Body of pancreas (tissue), 4 donors: Measurements from ENCODE around the gene ATP2C2. TPM values are rescaled to one million over a fixed set of nuclear protein-coding genes. Genes with fewer than 3 reads are reported as not detected.
"Not testable (repeated sequence)": the region's sequence is repeated elsewhere in the genome, so short reads cannot be mapped to it uniquely, and the experiment has no call there.

Experiments
- ATAC-seq: fragments of 150-250 bp; one replicate; pipeline ENCODE4 v1.9.1; 2016
- DNase-seq, 4 donors: peaks; one replicate each; pipeline ENCODE4 v3.0.0-alpha.2; 2019
- H3K27ac ChIP-seq, 4 donors: fragments of 200-600 bp; sonication (generic); 1 replicate in 3 of 4; 2 replicates in 1 of 4; pipeline versions ENCODE4 v1.5.1 to v1.6.1; 2016 to 2019; ENCODE audit warnings: mild to moderate bottlenecking in 1 of 4, mixed read lengths in 1 of 4, moderate library complexity in 1 of 4
- H3K27me3 ChIP-seq, 2 donors: fragments of 200-600 bp; sonication (generic); one replicate each; pipeline ENCODE4 v1.6.0; 2016; ENCODE audit warnings: mild to moderate bottlenecking in 1 of 2
- H3K36me3 ChIP-seq, 2 donors: fragments of 200-600 bp; sonication (generic); replicated peaks in 1 of 2; 2 replicates each; pipeline ENCODE4 v1.5.1; 2016; ENCODE audit warnings: low read depth in 2 of 2; ENCODE audit not compliant: insufficient read depth in 1 of 2
- H3K4me1 ChIP-seq: fragments of 200-600 bp; sonication (generic); one replicate; pipeline ENCODE4 v1.6.0; 2016
- H3K4me3 ChIP-seq, 2 donors: fragments of 200-600 bp; sonication (generic); 1 replicate in 1 of 2; 2 replicates in 1 of 2; pipeline ENCODE4 v1.5.1; 2016 to 2019
- H3K9me3 ChIP-seq, 3 donors: fragments of 200-600 bp; sonication (generic); 1 replicate in 2 of 3; 2 replicates in 1 of 3; pipeline ENCODE4 v1.5.1; 2016
- POLR2A ChIP-seq, 3 donors: fragments of 450-650 bp; IDR thresholded peaks; one replicate each; pipeline ENCODE4 v1.6.1; 2016; ENCODE audit warnings: antibody characterized with exemption in 3 of 3, mild to moderate bottlenecking in 2 of 3
- WGBS, 2 donors: methylation state at CpG; one replicate each; pipeline ENCODE4 v1.1.5; 2017; 5-methylcytosine and 5-hydroxymethylcytosine counted together
- intact Hi-C: fragments of 100-400 bp; cut with DNase I; formaldehyde crosslinking; loops from one replicate; pipeline ENCODE4 v1.15.1; 2023
- total RNA-seq, 2 donors: library from RNA; depleted of rRNA; stranded (reverse); fragments of >200 nt; gene quantifications; one replicate each; pipeline ENCODE4 v1.1.0, GENCODE V29; 2016
- TF ChIP-seq, protein P1 (sequence below), 7 experiments: fragments of 450-650 bp in 4 of 7; fragments of 200-600 bp in 3 of 7; sonication (generic) in 3 of 7; IDR thresholded peaks; one replicate each; pipeline ENCODE4 v1.5.1; 2016 to 2019; ENCODE audit warnings: antibody characterized with exemption in 7 of 7

The ATP2C2 gene
- total RNA-seq, 2 donors from 2014 or later: 2.1 to 18.1 TPM

DNA sequence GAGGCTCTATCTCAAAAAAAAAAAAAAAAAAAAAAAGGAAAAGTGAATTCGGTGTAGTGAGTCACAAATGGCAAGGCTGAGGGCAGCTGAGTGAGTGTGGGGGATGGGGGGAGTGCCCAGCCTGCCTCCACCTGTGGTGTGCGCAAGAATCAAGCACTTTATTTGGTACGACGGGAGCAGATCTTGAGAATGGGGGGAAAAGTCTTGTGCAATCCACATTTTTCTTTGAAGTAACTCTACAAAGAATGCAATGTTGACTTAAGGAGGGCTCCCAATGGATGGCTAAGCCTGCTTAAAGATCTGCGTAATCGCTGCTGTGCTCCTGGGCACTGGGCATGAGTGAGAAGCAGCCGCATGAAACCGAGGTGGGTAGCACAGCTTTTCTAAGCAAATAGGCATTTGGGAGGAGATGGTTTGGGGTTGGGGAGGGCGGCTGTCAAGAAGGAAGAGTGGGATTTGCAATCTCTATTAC lies 28.2 kb downstream of the ATP2C2 start:
- Histone ChIP-seq H3K27me3 (no peaks in the 10 kb centered on the region), H3K27ac (no peak overlapping the region), H3K36me3 (no peaks in the 10 kb centered on the region), H3K9me3 (no peaks in the 10 kb centered on the region), H3K4me1 (no peaks in the 10 kb centered on the region), H3K4me3 (no peak overlapping the region)
- no peak for DNase-seq
- TF ChIP-seq, protein P1, sequence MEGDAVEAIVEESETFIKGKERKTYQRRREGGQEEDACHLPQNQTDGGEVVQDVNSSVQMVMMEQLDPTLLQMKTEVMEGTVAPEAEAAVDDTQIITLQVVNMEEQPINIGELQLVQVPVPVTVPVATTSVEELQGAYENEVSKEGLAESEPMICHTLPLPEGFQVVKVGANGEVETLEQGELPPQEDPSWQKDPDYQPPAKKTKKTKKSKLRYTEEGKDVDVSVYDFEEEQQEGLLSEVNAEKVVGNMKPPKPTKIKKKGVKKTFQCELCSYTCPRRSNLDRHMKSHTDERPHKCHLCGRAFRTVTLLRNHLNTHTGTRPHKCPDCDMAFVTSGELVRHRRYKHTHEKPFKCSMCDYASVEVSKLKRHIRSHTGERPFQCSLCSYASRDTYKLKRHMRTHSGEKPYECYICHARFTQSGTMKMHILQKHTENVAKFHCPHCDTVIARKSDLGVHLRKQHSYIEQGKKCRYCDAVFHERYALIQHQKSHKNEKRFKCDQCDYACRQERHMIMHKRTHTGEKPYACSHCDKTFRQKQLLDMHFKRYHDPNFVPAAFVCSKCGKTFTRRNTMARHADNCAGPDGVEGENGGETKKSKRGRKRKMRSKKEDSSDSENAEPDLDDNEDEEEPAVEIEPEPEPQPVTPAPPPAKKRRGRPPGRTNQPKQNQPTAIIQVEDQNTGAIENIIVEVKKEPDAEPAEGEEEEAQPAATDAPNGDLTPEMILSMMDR (IDR thresholded peaks at IDR 0.05): no peak
- no peak for TF ChIP-seq POLR2A (IDR thresholded peaks at IDR 0.05)
- 24 to 30% methylated on average over 9 of the region's 9 CpGs for WGBS, 2 donors
- ATAC-seq: no peak
- intact Hi-C loops: no loop called here

DNA sequence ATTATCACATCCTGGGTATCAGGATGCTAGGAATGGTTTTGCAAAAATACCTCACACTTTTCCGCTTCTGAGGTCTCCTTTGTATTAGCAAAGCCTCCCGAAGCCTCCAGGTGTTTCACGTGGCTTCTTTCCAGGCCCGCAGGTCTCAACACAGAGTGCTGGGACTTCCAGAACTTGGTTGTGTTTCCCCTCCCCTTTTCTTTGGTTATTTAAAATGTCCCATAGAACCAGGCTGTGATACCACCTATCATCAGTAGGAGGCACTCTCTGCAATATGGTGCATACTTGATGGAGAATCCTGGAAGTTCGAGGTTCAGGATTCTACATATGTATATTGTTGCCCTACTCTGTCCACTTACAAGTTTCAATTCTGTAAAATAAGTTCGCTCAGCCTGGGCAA lies 28.8 kb downstream of the ATP2C2 start:
- no peak for ATAC-seq
- no peak overlapping the region for H3K27ac ChIP-seq
- no peaks in the 10 kb centered on the region for H3K36me3 ChIP-seq
- intact Hi-C loops: no loop called here
- no peak for DNase-seq
- TF ChIP-seq POLR2A (IDR thresholded peaks at IDR 0.05): no peak
- TF ChIP-seq, protein P1 (IDR thresholded peaks at IDR 0.05): no peak
- H3K9me3 ChIP-seq: no peaks in the 10 kb centered on the region
- no peaks in the 10 kb centered on the region for H3K27me3 ChIP-seq
- no peaks in the 10 kb centered on the region for H3K4me1 ChIP-seq
- 78 to 87% methylated on average over 6 of the region's 6 CpGs for WGBS, 2 donors
- no peak overlapping the region for H3K4me3 ChIP-seq

DNA sequence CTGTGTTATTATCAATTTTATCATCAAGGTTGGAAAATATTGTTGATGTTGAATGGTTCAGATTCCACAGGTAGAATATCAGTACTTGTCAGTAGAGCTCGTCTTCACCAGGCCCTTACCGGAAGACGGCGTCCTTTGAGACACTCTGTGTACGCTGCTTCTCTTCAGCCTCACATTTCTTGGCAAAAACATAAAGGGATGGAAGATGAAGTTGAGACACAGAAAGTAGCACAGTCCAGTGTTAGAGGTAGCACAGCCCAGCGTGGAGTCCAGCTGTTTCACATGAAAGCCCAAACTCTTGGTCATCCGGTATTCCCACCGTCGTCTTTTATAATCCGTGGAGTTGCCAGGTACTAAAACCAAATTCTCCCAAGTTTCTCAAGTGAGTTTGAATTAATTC lies 30.4 kb downstream of the ATP2C2 start:
- intact Hi-C loops: no loop called here
- DNase-seq (no peak), ATAC-seq (no peak)
- H3K36me3 ChIP-seq: no peaks in the 10 kb centered on the region
- WGBS, 2 donors: 66 to 70% methylated on average over 10 of the region's 10 CpGs
- H3K27ac ChIP-seq: no peak overlapping the region
- H3K27me3 ChIP-seq: no peaks in the 10 kb centered on the region
- H3K9me3 ChIP-seq: no peaks in the 10 kb centered on the region
- TF ChIP-seq, protein P1 (IDR thresholded peaks at IDR 0.05): no peak
- no peak for TF ChIP-seq POLR2A (IDR thresholded peaks at IDR 0.05)
- no peaks in the 10 kb centered on the region for H3K4me1 ChIP-seq
- H3K4me3 ChIP-seq: no peak overlapping the region

DNA sequence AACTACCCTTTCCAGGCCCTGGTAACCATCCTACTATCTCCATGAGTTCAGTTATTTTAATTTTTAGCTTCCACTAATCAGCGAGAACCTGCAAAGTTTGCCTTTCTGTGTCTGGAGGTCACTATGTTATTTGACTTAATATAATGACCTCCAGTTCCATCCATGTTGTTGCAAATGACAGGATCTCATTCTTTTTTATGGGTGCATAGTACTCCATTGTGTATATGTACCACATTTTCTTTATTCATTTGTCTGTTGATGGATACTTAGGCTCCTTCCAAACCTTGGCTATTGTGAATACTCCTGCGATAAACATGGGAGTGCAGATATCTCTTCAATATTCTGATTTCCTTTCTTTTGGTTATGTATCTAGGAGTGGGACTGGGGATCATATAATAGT lies 31.6 kb downstream of the ATP2C2 start:
- intact Hi-C loops, H3K36me3 ChIP-seq, H3K27ac ChIP-seq, H3K27me3 ChIP-seq, H3K4me1 ChIP-seq, ATAC-seq, H3K4me3 ChIP-seq, H3K9me3 ChIP-seq, DNase-seq: not testable (repeated sequence)
- 63 to 64% methylated on average over 2 of the region's 2 CpGs for WGBS, 2 donors

DNA sequence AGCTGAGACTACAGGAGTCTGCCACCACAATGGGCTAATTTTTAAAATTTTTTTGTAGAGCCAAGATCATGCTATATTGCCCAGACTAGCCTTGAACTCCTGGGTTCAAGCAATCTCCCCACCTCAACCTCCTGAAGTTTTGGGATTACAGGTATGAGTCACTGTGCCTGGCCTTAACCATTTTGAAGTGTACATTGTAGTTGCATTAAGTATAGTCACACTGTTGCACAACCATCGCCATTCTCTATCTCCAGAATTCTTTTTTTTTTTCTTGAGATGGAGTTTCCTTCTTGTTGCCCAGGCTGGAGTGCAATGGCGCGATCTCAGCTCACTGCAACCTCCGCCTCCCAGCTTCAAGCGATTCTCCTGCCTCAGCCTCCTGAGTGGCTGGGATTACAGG lies 35.1 kb downstream of the ATP2C2 start:
- not testable (repeated sequence) for H3K4me1 ChIP-seq, ATAC-seq

DNA sequence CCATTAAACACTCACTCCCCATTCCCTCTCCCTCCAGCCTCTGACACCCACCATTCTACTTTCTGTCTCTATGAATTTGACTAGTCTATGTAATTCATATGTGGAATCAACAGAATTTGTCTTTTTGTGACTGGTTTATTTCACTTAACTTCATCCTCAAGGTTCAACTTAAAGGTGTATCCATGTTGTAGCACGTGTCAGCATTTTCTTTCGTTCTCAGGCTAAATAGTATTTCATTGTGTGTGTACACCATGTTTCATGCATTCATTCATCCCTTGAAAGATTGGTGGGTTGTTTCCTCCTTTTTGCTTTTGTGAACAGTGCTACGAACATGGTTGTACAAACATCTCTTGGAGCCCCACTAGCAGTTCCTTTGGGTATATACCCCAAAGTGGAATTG lies 36.0 kb downstream of the ATP2C2 start:
- intact Hi-C loops: no loop called here
- H3K27me3 ChIP-seq: no peaks in the 10 kb centered on the region
- 62 to 67% methylated on average over 3 of the region's 3 CpGs for WGBS, 2 donors
- no peaks in the 10 kb centered on the region for H3K36me3 ChIP-seq
- no peaks in the 10 kb centered on the region for H3K4me1 ChIP-seq
- ATAC-seq (no peak), DNase-seq (no peak)
- no peak overlapping the region for H3K4me3 ChIP-seq
- no peak overlapping the region for H3K27ac ChIP-seq
- TF ChIP-seq, protein P1 (IDR thresholded peaks at IDR 0.05): no peak
- TF ChIP-seq POLR2A (IDR thresholded peaks at IDR 0.05): no peak
- no peaks in the 10 kb centered on the region for H3K9me3 ChIP-seq

More for the DNA sequence above, 35.1 kb downstream of the ATP2C2 start:
- H3K4me3 ChIP-seq, intact Hi-C loops, H3K27me3 ChIP-seq, H3K36me3 ChIP-seq, H3K9me3 ChIP-seq, DNase-seq, H3K27ac ChIP-seq: not testable (repeated sequence)
- 89 to 95% methylated on average over 5 of the region's 5 CpGs for WGBS, 2 donors
